ENCODE data around the gene VSX2.

- TF ChIP-seq CTCF (IDR thresholded peaks at IDR 0.05; ENCODE audit: low read depth, low read length, poor library complexity, severe bottlenecking) (no peak), EZH2phosphoT487 (IDR thresholded peaks at IDR 0.05; ENCODE audit: borderline replicate concordance, low read length) (no peak)
Observed at GRCh38 chr14:74235017-74235416, 4.2 kb upstream of the VSX2 start.
